HG03039 (cell line): ENCODE data around the gene VPS13D.

ENCODE experiments used
- ATAC-seq: cut with Tn5 transposase; IDR thresholded peaks from one replicate; pipeline ENCODE4 v1.9.1; 2021; ENCODE audit warnings: mild to moderate bottlenecking, moderate library complexity; ENCODE audit not compliant: unreplicated experiment

Gene VPS13D, protein sequence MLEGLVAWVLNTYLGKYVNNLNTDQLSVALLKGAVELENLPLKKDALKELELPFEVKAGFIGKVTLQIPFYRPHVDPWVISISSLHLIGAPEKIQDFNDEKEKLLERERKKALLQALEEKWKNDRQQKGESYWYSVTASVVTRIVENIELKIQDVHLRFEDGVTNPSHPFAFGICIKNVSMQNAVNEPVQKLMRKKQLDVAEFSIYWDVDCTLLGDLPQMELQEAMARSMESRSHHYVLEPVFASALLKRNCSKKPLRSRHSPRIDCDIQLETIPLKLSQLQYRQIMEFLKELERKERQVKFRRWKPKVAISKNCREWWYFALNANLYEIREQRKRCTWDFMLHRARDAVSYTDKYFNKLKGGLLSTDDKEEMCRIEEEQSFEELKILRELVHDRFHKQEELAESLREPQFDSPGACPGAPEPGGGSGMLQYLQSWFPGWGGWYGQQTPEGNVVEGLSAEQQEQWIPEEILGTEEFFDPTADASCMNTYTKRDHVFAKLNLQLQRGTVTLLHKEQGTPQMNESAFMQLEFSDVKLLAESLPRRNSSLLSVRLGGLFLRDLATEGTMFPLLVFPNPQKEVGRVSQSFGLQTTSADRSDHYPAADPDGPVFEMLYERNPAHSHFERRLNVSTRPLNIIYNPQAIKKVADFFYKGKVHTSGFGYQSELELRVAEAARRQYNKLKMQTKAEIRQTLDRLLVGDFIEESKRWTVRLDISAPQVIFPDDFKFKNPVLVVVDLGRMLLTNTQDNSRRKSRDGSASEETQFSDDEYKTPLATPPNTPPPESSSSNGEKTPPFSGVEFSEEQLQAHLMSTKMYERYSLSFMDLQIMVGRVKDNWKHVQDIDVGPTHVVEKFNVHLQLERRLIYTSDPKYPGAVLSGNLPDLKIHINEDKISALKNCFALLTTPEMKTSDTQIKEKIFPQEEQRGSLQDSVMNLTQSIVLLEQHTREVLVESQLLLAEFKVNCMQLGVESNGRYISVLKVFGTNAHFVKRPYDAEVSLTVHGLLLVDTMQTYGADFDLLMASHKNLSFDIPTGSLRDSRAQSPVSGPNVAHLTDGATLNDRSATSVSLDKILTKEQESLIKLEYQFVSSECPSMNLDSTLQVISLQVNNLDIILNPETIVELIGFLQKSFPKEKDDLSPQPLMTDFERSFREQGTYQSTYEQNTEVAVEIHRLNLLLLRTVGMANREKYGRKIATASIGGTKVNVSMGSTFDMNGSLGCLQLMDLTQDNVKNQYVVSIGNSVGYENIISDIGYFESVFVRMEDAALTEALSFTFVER (N-terminal part only)

DNA sequence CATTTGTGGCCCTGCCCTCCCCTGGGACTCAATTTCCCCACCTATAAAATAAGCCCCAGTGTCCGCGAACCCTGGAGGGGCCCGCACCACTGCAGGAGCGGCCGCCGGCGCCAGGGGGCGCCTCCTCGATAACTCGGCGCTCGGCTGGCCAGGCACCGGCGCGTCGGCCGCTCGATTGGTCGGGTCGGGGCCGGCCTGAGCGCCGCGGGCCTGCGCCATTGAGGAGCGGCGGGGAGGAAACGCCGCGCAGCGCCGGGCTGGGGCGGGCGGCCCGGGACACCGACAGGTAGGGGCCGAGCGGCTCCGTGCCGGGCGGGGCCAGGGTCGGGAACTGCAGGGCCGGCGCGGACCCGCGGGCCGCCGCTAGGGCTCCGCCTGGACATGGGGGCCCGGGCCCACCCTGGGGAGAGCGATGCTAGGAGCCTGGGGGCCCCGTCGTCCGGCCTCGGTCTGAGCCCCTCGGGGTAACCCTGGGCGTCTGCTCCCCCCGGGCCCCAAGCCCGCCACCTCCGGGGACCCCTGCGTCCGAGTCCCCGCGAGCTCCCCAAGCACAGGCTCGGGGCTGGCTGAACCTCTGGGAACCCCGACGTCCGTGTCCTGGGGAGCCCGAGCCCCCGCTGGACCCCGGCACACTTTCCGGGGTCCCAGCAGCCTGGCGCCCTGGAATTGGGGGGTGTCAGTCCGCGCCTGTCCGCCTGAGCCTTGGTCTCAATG is at the start of gene VPS13D:
Gene VPS13D (plus strand): TSS at position 196 of the 714 bp plus-strand sequence. CDS start 4,237 bp downstream, outside the sequence.
- ATAC-seq: peak; percentile 81

DNA sequence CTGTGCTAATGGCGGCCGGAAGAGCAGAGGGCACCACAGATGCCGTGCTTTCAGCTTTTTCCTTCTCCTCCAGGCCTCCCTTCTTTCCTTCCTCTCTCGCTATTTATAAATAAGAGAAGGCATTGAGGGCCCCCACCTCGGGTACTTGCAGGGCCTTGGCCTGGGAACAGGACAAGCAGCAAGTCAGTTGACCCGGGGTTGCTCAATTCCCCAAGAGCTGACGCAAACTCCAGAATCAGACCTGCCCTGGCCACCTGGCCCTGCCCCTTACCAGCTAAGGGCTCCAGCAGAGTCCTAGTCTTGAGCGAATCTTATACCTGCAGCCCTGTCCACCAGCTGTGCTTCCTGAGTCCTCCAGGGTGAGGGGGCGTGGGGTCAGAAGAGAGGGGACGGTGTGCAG is 49.5 kb upstream of the VPS13D start:
- ATAC-seq: no peak

DNA sequence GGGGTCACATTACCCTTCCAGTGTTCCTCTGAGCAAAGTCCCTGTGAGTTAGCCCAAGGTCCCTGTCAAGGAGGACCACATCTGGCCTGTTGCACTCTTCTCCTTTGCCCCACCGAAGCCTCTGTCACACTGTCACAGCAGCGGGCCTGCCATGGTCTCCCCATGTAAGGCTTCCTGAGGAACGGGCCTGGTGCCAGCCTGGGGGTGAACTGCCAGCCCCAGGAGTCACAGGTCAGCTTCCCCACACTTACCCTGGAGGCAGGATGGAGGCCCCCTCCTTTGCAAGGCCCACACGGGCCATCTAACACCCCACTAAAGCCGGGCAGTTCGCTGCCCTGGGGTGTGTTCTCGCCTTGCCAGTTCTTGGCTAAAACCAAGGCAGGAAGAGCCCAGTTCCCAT is 48.9 kb upstream of the VPS13D start:
- no peak for ATAC-seq

DNA sequence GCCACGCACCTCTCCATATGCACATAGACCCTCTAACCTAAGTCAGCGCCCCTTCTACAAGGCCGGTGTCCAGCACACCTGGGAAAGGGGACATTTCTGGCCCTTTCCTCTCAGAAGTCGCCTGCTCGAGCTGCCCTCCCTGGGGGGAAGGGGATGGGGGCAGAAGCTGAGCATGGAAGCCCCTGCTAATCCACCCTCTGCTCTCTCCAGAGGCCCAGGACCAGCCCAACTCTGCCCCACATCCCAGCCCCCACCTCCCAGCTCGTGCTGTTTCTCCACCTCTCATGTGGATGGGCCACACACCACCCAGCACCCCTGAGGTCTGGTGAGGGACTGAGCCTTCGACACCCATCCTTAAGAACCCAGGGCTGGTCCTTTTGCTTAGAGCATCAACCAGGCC is 48.3 kb upstream of the VPS13D start:
- no peak for ATAC-seq

DNA sequence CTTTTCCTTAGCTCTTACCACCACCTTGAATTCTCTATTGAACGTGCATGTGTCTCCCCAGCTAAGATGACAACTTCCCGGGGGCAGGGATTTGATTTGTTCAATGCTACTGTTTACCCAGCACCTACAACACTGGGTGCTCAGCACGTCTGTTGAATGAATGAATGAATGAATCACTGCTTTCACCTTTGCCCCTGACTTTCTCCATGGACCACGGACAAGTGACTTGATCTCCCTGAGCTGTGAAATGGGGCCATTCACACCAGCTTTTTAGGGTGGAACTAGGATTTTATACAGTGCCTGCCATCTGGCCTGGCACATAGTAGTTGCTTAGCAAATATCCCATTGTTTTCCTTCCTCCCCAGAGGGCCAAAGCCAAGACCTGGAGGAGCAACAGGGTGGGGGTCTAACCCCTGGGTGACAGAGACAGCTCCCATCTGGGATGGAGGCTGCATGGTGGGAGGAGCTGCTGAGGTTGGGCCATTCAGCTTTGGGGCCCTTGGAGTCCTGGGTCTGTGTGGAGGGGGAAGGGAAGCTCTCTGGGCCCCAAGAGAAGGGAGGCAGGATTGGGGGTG is 47.3 kb upstream of the VPS13D start:
- no peak for ATAC-seq

DNA sequence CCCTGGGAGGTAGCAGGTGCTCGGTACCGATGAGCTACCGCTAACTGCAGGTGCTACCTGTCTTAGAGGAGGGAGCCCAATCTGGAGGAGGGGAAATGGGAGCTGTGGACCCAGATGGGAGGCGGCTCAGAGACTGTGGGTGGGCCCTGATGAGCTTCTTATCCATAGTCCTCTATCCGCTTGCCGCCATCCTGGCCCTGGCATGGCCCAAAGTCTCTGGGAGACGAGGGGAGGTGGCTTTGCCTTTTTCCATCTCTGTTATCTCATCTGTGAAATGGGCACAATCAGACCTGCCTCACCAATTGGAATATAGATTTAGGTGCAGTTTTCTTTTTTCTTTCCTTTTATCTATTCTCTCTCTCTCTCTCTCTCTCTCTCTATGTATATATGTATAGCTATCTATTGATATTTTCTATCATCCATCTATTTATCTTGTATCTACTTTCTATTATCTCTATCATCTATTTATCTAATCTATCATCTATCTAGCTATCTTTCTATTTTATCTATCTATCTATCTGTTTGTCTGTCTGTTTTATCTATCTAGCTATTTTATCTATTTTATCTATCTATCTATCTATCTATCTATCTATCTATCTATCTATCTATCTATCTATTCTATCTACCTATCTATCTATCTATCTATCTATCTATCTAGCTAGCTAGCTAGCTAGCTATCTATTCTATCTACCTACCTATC is 46.6 kb upstream of the VPS13D start:
- no peak for ATAC-seq

DNA sequence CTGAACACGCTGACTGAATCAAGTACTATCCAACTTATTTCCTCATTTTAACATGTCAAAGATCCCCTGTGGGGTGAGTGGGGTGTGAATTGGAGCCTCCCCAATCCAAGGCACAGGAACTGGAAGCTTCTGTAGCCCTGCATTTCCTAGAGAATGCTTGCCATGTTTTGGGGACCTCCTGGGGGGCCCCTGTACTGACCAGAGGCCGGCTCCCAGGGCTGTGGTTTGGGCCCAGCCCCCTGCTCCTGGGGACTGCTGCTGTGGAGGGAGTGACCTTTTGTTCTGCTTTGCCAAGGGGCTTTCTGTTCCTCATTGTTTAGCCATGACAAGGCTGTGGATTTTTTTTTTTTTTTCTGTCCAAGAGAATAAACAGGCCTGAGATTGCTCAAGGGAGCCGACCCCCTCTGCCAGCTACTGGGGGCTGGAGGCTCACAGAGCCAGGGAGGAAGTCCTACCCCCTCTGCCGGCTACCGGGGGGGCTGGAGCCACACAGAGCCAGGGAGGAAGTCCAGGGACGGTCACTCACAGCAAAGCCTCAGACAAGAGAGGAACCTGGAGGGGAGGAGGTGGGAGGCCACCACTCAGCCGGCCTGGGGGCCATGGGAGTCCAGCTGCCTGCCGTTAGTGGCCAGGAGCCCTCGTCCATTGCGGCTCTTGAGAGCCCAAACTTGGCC is 45.7 kb upstream of the VPS13D start:
- no peak for ATAC-seq

DNA sequence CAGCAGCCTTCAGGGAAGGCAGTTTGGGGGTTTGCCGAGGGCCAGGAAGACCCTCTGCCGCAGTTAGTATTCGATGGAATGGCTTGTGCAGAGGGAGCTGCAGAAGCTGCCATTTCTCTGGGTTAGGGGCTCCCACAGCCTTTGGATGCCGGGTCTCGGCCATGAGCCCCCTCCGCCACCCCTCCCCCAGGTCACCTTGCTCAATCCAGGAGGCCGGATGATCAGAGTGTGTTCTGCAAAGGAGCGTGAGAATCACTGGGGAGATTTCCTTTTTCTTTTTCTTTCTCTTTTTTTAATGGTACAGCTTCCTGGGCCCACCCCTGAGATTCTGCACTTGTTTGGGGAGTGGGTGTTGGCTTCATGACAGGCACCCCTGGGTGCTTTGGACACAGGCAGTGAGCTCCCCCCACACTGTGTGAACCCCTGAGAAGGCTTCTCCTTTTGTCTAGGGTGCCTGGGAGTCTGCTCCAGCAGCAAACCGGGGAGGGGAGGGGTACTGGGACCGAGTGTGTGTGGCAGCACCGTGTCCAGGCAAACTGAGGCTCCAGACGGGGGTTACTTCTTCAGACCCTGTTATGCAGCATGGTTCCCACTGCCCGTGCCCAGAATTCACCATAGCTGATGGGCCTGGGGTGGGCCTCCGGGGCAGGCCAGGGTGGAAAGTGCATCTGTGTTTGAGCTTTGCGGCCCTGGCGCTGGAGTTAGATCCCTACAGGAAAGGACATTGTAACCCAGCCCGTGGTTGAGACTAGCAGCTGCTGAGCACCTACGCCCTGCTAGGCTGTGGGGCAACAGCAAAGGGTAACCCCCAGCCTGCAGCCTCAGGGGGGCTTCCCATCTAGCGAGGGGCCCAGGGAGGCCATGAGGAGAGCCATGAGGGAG is 44.6 kb upstream of the VPS13D start:
- no peak for ATAC-seq

DNA sequence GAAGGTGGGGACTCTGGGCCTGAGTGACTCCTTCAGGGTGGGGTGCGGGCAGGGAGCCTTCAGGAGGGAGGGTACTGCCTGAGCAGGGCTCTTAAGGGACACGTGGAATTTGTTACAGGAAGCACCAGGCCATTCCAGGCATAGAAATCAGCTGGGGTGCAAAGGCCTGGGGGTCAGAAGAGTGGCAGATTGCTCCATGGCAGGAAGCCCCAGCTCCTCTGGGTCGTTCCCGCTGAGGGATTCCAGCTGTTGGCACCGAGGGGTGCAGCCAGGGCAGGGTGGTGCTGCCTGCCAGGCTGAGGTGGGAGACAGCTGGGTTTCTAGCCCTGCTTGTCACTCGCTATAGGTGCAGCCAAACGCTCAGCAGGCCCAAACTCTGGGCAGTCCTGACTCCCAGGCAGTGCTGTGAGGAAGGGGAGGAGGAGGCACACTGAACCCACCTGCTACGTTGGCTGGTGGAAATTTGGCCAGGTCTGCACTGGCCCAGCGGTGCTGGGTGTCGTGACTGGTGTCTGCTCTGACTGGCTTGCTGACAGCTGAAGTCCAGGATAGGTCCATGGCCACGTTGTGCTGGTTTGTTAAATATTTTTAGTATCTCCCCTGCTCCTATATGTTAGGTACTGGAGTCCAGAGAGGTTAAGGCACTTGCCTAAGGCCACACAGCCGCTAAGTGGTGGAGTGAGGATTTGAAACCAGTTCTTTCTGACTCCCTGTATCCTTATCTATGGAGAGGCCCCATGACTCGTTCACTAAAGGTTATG is 43.7 kb upstream of the VPS13D start:
- no peak for ATAC-seq

DNA sequence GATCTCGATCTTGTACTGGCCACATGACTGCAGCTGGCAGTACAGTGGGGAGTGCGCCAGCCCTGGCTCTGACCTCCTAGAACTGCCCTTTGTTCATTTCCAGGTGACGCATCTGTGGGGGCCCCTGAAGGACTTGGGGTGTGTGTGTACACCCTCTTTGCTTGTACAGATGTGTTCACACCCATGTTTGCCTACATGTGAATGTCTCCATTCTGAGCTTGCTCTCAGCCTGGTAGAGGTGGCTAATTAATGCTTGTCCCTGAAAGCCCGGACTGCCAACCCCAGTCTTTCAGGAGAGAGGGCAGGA is 43.2 kb upstream of the VPS13D start:
- ATAC-seq: no peak

DNA sequence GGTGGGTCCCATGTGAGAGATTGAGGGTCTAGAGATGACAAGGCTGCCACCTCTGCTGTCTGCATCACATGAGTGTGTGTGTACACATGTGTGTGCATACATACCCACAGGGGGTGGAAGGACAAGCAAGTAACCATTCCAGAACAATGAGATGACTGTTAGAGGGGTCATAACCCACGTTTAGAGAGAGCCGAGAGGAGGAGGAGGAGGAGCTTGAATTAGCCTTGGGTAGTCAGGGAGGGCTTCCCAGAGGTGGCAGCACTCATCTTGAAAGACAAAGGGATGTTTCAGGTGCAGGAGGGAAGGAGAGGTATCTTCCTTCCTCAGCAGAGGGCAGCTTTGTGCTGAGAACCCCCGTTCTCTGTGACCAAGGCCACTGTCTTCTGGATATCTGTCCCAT is 41.7 kb upstream of the VPS13D start:
- no peak for ATAC-seq

DNA sequence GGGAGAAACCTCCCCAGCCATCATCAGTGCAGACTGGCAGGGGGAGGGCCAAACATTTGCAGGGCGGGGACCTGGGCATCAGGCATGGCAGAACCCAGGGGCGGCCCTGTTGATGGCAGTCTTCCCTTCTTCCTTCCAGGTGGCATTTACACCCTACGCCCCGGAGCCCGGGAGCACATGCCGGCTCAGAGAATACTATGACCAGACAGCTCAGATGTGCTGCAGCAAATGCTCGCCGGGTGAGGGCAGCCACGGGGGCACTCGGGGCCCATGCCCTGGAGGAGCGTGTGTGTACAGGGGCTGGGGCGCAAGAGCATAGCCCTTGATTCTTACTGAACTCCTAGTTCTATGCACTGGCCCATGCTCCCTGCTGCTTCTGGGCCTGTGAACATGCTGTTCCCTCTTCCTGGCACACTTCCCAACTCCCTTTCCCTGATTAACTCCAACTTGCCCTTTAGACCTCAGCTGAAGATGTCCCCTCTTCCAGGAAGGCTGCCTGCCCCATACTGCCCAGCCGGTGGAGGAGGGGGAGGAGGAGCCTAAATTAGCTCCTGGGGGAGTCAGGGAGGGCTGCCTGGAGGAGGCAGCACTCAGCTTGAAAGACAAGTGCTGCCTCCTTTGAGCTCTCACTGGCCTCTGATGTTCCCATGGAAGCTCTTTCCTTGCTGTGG is 41.0 kb upstream of the VPS13D start:
- ATAC-seq: no peak

DNA sequence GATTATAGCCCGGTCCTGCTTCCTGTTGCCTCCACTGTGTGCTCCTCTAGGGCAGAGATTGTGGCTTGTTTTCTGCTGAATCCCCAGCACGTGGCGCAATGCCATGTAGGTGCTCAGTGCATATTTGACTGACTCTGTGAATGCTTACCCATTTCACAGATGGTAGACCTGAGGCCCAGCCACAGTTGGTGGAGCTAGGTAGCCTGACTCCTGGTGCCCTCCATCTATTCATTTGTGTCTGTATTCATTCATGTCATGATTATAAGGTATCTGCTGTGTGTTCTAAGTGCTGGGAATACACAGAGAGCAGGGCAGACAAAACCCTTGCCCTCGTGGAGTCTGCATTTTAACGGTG is 40.5 kb upstream of the VPS13D start:
- no peak for ATAC-seq

DNA sequence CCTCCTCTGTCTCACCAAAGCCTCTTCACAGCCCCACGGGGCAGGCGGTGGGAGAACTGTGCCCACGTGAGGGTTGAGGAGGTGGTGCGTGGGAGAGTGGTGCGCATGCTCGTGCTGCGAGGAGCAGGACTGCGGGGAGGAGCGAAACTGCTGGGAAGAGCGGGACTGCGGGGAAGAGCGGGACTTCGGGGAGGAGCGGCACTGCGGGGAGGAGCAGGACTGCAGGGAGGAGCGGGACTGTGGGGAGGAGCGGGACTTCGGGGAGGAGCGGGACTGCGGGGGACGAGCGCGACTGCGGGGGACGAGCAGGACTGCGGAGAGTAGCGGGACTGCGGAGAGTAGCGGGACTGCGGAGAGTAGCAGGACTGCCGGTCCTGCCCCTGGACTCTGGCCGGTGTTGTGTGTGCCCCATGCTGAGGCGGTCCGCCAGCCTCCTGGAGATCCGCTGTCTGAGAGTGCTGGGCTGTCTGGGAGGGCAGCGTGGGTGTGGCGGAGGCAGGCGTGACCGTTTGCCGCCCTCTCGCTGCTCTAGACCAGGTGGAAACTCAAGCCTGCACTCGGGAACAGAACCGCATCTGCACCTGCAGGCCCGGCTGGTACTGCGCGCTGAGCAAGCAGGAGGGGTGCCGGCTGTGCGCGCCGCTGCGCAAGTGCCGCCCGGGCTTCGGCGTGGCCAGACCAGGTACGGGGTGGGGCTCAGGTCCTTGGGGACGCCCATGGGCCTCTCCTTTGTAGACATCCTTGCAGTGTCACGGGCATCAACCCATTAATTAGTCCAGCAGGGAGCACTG is 38.4 kb upstream of the VPS13D start:
- no peak for ATAC-seq

DNA sequence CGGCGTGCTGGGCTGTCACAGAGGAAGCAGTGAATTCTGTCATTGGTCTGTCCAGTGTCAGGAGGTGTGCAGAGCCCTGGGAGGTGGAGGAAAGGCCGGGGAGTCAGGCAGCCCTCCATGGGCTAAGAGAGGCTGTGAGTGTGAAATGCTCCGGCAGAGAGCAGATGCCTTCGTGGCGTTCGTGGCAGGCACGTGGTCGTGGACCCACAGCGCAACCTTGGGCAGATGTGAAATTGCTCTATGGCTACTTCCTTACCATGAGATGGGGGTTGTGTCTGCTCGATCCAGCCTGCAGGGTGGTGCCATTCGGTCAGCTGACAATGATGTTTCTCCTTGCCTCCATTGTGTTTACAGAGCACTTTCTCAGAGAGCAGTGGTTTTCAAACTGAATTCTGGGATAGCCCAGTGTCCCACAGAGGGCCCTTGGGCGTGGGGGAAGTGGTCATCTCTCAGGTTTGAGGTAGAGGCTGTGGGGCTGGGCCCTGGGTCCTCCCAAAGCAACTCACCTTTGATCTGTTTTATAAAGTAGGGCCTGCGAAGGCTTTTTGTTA is 35.1 kb upstream of the VPS13D start:
- ATAC-seq: no peak

DNA sequence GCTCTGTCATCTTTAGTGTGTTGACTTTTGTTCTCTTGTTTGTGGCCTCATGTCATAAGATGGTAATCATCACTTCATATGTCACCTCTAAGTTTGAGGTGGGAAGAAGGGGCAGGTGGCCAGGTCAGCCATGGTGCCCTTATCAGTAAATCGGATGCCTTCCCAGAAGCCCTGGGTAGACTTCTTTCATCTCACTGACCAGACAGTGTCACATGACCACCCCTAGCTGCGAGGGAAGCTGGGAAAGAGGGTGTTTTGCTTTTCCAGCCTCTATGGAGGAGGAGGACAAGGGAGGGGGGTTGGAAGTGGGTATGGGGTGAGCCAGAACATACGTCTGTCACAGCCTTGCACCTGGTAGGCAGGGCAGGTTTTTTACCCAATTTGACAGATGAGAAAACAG is 34.4 kb upstream of the VPS13D start:
- ATAC-seq: no peak
